ENCODE data around the gene CD300A.

DNA sequence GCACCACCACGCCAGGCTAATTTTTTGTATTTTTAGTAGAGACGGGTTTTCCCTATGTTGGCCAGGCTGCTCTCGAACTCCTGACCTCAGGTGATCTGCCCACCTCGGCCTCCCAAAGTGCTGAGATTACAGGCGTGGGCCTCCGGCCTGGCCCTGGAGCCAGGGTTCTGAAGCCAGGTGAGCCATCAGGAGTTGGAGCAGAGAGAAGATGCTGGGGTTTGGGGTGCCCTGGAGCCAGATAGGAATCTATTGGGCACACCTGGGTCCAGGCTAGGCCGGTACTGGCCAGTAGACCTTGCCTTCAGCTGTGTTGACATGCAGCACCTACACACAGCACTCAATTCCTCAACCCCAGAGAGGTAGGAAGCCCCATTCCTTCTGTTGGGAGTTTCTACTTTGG is 5.4 kb upstream of the CD300A start:
- no peak for TF ChIP-seq POLR2A (IDR thresholded peaks at IDR 0.05)
- TF ChIP-seq, protein P1, sequence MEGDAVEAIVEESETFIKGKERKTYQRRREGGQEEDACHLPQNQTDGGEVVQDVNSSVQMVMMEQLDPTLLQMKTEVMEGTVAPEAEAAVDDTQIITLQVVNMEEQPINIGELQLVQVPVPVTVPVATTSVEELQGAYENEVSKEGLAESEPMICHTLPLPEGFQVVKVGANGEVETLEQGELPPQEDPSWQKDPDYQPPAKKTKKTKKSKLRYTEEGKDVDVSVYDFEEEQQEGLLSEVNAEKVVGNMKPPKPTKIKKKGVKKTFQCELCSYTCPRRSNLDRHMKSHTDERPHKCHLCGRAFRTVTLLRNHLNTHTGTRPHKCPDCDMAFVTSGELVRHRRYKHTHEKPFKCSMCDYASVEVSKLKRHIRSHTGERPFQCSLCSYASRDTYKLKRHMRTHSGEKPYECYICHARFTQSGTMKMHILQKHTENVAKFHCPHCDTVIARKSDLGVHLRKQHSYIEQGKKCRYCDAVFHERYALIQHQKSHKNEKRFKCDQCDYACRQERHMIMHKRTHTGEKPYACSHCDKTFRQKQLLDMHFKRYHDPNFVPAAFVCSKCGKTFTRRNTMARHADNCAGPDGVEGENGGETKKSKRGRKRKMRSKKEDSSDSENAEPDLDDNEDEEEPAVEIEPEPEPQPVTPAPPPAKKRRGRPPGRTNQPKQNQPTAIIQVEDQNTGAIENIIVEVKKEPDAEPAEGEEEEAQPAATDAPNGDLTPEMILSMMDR (IDR thresholded peaks at IDR 0.05), result no peak

All from body of pancreas (tissue), 4 donors.